GM19025 (cell line): ENCODE measurements around the gene PPP1CC.
"Not testable (repeated sequence)": the region's sequence is repeated elsewhere in the genome, so short reads cannot be mapped to it uniquely, and the experiment has no call there.

Experiments
- ATAC-seq: cut with Tn5 transposase; IDR thresholded peaks from one replicate; pipeline ENCODE4 v1.9.1; 2021; ENCODE audit warnings: mild to moderate bottlenecking, low read depth, moderate library complexity; ENCODE audit not compliant: unreplicated experiment

PPP1CC gene

DNA sequence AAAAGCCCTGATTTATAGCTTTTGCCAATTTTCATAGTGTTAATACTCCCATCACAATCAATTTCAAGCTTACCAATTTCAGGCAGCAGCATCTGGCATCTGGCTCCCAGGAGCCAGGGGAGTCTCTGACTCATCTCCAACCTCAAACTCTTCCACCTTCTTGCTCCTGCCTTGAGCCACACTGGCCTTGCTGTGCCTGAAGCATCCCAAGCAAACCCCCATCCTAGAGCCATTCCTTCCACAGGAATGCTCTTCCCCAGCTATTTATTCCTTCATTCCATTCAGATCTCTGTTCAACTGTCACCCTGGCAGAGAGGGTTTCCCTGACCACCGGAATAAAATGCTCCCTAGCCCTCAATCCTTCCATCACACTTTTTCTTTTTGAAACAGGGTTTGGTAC, 13.9 kb upstream of the PPP1CC start:
- ATAC-seq: no peak

DNA sequence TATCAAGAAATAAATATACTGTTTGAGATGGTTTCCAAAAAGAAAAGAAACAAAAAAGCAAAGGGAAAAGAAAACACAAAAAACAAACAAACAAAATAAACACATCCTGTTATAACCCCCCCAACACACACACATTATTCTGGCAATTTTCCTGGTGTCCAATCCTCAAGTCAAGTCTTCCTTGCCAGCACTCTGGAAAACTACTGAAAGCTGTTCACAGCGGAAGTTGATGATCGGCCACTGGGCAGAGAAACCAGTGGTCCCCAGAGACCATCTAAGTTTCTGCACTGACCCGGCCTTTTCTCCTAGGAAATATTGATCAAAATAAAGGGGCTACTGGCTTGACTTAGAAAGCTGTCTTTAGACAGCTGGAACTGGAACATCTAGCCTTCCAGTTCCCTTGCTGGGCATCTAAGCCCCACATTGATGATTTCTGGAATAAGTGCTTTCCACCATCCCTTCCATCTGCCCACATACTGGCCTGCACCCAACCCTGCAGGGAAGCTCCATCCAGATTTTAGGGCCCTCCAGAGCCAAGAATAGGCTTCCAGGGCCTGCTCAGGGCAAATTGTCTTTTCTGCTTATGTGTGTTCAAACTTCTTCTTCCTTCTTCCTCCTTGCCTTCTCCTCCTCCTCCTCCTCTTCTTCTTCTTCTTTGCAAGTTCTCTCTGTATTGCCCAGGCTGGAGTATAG, 11.6 kb upstream of the PPP1CC start:
- ATAC-seq: no peak

DNA sequence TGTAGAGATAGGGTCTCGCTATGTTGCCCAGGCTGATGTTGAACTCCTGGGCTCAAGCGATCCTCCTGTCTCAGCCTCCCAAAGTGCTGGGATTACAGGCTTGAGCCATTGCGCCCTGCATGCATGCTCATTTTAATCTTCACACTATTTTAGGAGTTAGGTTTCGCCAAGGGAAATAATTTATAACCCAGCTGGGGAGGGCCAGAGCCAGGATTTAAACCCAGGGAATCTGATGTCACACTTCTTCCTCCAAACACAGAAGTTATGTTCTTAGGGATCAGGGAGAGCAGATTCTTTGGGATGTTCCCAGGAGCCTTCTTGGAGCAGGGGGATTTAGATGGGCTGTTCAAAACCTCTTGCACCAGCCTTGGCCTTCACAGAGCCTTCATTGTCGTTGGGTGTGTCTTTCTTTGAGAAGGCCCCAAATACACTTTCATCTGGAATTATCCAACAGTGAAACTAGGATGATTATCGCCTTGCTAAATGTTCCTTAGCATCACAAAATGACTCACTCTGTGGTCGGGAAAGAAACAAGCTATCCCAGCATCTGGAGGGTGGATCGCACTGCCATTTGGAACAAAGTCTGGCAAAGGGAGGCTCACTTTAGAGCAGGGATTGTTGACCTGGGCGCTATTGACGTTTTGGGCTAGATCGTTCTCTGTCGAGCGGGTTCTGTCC, 8.2 kb upstream of the PPP1CC start:
- ATAC-seq: no peak

DNA sequence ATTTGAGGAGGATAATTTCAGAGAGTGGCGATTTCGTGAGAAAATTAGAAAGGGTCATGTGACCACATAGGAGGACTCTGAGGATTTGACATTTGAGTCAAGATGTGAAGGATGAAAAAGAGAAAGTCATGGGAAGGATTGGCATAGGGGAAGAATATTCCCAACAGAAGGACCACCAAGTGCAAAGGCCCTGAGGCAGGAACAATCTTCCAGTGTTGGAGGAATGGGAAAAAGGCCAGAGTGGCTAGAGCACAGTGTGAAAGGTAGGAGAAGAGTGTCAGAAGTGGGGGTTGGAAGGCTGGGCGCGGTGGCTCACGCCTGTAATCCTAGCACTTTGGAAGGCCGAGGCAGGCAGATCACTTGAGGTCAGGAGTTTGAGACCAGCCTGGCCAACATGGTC, 3.9 kb upstream of the PPP1CC start:
- no peak for ATAC-seq

DNA sequence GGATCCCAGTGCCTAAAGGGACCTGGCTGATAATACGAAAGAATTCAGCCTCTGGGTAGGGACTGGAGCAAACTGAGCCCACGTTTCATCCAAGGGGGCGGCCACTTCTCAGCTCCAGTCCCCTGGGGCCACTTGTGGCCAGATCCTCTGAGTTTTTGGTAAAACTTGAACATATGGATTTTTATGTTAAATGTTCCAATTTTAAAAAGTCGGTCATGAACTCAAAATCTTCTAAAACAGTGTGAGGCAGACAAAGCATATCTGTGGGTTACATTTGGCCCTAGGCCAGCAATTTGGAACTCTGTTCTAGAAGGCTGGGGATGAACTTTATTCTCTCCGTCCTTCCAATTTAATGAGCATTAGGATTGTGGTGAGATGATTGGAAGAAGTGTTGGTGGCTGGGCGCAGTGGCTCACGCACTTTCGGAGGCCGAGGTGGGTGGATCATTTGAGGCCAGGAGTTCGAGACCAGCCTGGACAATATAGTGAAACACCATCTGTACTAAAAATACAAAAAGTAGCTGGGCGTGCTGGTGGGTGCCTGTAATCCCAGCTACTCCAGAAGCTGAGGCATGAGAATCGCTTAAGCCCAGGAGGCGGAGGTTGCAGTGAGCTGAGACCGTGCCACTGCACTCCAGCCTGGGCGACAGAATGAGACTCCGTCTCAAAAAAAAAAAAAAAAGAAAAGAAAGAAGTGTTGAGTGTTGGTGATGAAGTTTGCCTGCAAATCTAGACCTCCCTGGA, 3.0 kb upstream of the PPP1CC start:
- ATAC-seq: no peak

DNA sequence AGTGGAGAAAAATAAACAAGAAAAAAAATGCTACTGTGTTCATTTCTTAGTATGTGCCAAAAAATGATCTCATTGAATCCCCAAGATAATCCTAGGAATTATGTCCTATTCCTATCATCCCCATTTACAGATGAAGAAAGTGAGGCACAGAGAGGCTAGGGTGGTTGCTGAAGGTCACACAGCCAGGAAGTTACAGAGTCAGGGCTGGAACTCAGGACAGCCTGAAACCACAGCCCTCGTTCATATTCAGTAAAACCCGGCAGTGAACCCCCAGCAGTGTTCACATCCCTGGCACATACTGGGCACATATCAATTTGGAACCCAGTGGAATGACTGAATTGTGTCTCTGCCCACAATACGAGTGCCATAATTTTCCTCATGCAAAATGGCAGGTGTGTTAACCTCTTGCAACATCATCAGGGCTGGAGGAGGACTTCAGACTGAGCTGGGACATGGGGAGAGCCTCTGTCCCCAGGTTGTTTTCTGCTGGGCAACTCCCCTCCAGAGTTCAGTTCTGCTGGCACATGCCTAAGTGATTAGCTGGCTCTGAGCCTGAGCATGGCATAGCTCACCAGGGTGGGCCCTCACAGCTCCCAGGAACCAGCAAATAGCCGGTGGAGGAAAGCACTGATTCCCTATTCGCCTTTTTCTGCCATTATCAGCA, 2.0 kb upstream of the PPP1CC start:
- ATAC-seq: no peak

DNA sequence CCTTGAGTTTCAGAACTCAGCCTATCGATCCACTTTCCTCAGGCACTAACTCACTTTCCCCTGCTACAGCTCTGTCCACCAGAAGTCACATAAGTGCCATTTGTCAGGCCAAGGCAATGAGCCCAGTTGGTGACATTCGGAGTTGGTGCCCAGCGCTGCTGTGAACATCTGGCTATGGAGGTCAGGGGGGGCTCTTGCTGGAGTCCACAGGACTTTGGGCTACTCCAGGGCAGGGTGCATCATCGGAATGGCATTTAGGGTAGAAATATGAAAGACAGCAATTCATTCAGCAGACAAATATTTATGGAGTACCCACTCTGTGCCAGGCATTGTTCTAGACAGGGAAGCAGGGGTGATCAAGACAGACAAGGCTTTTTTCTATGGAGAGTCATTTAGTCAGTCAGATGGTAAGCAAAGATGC, 1.5 kb upstream of the PPP1CC start:
- ATAC-seq: no peak

DNA sequence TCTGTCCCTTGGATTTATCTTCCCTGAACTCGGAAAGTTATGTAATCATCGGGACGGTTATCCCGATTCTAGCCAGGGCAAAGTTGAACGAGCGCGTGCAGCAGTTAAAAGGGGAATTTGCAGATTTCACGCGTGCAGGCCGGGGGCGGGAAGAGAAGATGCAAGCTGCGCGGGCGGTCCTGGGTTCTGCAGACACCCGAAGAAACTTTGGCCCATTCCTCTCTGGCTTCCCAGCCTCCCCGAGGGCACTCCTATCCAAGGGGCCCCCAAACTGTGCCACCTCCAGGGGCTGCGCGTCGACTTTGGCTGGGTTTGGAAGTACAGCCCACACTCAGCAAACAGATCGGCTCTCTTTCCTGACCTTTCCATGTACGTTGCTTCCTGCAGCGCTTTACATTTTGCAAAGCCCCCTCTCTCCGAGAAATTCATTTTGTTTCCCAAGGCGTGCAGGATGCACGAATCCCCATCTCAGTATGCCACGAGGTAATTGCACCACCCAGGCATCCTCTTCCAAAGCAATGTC, 941 bp upstream of the PPP1CC start:
- no peak for ATAC-seq

DNA sequence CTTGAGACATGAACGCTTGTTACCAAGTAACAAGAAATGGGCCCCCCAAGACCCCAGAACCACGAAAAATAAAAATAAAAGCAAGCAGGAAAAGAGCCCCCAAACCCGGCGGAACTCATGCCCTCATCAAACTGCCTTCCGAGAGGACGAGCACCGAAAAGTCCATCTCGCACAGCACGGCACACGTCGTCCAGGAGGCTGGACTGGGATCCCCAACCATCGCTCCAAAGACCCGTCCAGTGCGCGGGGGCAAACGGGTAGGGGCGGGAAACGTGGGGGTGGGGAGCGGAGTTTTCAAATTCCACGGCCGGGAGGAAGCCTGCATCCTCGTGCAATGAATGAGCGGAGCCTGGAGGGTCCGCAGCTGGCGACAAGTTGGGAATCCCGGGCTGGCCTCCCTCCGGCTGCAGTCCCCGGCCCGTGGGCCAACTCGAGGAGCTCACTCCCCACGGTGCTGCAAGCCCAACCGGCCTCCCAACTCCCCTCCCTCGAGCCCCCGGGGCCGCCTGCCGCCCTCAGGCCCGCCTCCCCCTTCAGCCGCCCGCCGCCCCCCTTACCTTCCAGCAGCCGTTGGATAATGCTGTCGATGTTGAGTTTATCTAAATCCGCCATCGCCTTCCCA, 484 bp downstream of the PPP1CC start:
- no peak for ATAC-seq

DNA sequence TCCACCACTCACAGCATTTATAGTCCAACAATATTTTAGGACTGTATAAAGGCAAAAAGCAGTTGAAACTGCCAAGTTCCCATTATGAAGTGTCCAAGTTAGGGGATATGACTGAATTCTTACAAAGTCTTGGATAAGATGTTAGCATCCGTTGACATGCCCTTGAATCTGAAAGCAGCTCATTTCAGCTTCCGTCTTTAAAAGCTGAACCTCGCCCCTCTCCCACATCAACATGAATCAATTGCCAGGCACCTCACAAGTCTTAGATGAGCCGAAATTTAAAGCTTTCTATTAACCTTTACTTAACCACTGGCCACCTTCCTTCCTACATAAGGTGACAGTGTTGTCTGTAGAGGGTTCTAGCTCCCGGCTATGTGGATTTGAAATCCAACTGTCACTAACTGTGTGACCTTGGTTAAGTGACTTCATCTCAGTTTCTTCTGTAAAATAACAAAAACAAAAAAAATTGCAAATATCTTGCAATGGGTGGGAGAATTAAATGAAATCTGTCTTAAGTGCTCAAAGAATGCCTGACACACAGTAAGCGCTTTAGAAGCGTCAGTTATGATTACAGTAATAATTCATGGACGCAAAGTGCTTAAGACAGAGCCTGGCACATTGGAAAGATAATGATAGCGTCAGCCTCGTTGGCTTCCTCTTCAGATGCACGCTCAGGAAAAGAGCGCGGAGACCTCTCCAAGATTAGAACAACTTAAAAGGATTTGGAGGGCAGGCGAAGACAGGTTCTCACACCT, 1.2 kb downstream of the PPP1CC start:
- no peak for ATAC-seq

DNA sequence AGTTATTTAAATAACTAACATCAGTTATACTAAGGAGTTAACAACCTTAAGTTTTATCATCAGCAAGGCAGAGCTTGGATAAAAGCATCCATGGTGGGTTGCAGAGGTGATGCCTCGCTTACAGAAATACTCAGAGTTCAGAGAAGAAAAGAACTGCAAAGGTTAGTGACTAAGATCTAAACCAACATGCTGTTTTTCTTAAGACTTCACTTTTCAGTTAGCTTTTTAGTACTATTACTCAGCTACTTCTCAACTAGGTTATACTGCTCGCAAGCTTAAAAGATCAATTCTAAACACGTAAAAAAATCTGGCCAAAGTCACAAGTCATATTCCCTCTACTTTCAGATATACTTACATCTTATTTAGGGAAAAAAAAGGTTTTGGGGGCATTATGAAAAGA, 2.8 kb downstream of the PPP1CC start:
- no peak for ATAC-seq

DNA sequence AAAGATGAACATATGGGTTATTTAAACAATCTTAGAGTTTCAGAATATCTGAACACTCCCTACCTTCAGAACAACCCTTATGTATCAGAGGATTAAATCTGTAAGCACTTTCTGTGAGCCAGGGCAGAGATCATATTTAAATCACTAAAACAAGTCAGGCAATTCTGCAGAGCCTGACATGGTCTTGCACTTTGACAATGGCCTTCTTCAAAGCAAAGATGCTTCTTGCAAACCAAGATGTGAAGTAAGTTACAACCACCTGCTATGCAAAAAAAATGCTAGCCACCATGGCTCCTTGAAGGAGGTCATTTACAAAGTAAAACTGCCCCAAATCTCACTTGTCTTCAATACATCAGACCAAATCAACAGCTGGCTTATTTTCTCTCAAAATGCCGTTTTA, 3.2 kb downstream of the PPP1CC start:
- no peak for ATAC-seq

DNA sequence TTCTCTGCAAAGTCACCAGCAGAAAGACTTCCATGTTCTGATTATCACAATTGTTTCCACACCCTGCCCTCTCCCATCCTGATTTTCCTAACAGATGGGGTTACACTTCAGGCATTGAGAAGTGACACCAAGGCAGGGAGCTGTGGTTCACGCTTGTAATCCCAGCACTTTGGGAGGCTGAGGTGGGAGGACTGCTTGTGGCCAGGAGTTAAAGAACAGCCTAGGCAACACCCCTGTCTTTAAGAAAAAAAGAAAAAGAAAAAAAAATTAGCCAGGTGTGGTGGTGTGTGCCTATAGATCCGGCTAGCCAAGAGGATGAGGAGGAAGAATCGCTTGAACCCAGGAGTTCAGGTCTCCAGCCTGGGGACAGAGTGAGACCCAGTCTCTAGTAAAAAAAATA, 5.2 kb downstream of the PPP1CC start:
- no peak for ATAC-seq

DNA sequence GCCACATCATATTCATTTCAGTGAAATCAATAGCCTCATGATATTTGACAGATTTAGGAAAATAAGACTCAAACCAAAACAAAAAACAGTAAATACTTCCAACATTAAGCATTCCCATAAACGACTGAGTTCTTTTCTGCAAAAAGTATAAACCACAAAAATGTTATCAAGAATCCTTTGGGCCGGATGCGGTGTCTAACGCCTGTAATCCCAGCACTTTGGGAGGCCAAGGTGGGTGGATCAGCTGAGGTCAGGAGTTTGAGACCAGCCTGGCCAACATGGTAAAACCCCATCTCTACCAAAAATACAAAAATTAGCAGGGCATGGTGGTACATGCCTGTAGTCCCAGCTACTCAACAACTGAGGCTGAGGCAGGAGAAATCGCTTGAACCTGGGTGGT, 5.7 kb downstream of the PPP1CC start:
- ATAC-seq: not testable (repeated sequence)

DNA sequence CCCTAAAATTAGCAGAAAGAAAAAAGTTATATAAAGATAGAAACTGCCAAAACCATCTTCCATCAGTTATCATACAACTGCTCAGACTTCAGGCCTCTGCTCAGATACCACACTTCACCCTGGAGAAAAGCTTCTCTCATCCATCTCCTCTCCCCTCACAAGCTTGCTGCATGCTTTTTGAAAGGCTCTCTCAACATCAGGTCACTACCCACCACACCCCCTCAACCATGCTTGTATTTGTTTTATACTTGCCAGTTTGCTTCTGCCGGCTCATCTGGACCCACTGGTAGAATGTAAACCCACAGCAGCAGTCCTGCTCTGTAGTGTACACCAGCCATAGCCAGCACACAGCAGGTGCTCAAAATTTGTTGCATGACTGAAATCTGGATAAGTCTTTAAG, 8.8 kb downstream of the PPP1CC start:
- no peak for ATAC-seq

DNA sequence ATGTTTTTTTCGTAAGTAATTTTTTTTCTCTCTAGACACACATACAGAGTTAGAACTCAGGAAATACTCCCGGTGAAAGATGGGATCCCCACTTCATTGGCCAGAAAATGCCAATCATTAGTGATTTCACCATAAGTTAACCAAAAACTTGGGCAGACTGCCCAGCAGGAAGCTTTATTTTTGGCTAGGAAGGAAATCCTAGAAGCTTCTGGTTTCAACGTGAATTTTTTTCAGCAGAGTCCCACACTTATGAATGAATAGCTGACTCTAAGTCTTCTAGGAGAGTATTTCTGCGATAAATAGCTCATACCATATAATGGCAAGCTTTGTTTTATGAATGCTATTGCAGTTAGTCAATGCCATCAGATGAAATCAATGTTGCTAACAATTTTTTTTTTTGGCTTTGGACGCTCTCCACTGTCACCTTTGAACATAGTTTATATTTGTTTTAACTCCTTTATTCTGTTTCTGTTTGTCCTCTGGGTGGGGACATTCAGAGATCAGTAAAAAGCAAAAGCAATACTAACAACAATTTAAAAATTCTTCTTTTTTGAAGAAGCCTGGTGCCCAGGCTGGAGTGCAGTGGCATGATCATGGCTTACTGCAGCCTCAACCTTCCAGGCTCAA, 9.5 kb downstream of the PPP1CC start:
- no peak for ATAC-seq

DNA sequence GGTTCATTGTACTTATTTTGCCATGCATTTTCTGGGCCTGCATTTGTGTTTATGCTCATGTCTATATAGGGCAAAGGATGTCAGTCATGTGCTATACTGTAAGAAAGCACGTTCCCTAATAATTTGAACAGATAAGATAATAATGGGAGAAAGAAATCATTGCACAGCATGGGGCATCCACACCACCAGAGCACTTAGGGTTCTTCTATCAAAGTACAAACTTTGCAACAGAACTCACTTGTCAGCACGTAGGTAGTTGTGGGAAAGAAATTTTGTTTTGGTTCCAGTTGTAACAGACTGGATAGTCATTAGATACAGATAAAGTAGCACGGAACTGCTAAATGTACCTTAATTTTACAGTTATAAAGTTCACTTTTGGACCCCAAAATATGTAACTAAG, 10.1 kb downstream of the PPP1CC start:
- ATAC-seq: no peak

DNA sequence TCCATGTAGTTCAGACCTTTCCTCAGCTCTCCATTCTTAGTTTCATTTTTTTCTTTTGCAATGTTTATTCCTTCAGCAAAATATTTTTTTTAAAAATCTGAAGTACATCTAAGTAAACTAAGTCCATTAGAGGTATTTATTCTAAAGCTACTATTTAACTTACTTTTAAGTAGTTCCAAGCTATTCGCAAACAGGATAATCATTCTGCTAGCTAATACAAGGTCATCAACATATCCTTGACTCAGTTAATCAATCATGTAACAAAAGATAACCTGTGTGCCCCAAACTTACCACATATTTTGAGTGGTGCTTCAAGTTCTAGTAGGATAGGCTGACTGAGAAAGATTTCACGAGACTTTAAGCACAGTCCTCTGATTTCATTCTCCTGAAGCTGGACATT, 11.2 kb downstream of the PPP1CC start:
- no peak for ATAC-seq

DNA sequence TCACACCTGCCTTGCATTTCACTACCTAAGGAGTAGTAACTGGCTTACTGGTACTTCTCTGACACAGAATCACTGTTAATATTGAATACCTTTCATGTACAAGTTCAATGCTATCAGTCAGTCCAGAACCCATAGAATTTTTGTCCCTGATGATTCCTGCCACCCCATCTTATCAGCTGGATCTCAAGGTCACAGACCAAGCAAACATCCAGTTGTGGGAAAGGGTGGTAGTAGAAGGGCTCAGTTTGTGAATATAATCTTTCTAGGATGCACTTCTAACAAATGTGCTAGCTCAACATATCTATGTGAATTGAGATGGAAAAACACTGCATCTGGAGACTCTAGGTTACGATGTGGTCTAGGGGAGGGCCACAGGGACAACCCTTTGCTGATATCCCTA, 14.1 kb downstream of the PPP1CC start:
- no peak for ATAC-seq
